ENCODE measurements around the gene MYT1. TPM values are rescaled to one million over a fixed set of nuclear protein-coding genes. Genes with fewer than 3 reads are reported as not detected.

The MYT1 gene
- total RNA-seq, 1 experiment from 2014 or later = 7.1 TPM

DNA sequence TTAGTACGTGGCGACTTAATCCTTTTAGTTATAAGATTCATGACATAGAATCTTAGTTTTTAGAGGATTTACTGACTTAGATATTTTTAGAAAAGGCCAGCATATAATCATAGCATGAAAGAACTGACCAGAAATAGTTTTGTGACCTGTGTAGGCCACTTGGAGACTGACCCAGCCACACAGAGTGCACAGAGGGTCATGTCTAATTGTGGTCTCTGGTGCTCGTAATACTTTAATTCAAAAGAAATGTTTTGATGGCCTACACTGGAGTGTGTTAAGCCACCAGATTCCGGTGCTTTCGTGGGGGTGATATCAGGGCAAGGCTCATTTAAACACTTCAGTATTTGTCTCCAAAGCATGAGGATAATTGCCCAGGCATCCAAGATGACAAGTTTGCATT is 102.7 kb downstream of the MYT1 start:
- no peaks in the 10 kb centered on the region for H3K9me2 ChIP-seq (ENCODE audit: insufficient read depth)
- H3K9ac ChIP-seq (ENCODE audit: low read length) = no peak overlapping the region
- ChIA-PET CTCF (no interaction called here), RAD21 (ENCODE audit: low non-redundant PET in 1 of 2, low total read pairs in 2 of 2, uncharacterized antibody in 2 of 2, unreplicated experiment in 2 of 2) (no interaction called here), POLR2A (no interaction called here)
- DNase-seq (ENCODE audit: low read depth, low spot score) (no peak), ATAC-seq (no peak)
- no peaks in the 10 kb centered on the region for H3K4me1 ChIP-seq (ENCODE audit: control insufficient read depth in 1 of 2, insufficient read depth in 2 of 2, low read length in 2 of 2)
- H3K9me3 ChIP-seq (ENCODE audit: control insufficient read depth in 1 of 2, insufficient read depth in 1 of 2, low read depth in 1 of 2, low read length in 2 of 2) = peaks cover 0 to 9% of the 10 kb centered on the region in 2 experiments; a peak in 1 of 4 replicates
- no peak overlapping the region for H3K27ac ChIP-seq (ENCODE audit: low read depth, low read length)
- H3K36me3 ChIP-seq (ENCODE audit: control insufficient read depth in 1 of 2, insufficient read depth in 2 of 2, low read length in 2 of 2) = peaks cover 4 to 6% of the 10 kb centered on the region in 2 experiments; a peak in 3 of 4 replicates
- no peak overlapping the region for H3K4me2 ChIP-seq (ENCODE audit: low read length)
- no peaks in the 10 kb centered on the region for H3K27me3 ChIP-seq (ENCODE audit: insufficient read depth, low read length)
- H2AFZ ChIP-seq (ENCODE audit: low read depth, low read length, poor library complexity, severe bottlenecking) = no peak overlapping the region
- no TSS peak for BruUV-seq (replicated peaks)
- H3K79me2 ChIP-seq (ENCODE audit: insufficient read depth, low read length) = no peaks in the 10 kb centered on the region
- H3K4me3 ChIP-seq (replicated peaks in 1 of 2; ENCODE audit: low read depth in 1 of 2, low read length in 2 of 2) = no peak overlapping the region
- no peaks in the 10 kb centered on the region for H4K20me1 ChIP-seq (ENCODE audit: insufficient read depth)
- TF ChIP-seq, protein P1, sequence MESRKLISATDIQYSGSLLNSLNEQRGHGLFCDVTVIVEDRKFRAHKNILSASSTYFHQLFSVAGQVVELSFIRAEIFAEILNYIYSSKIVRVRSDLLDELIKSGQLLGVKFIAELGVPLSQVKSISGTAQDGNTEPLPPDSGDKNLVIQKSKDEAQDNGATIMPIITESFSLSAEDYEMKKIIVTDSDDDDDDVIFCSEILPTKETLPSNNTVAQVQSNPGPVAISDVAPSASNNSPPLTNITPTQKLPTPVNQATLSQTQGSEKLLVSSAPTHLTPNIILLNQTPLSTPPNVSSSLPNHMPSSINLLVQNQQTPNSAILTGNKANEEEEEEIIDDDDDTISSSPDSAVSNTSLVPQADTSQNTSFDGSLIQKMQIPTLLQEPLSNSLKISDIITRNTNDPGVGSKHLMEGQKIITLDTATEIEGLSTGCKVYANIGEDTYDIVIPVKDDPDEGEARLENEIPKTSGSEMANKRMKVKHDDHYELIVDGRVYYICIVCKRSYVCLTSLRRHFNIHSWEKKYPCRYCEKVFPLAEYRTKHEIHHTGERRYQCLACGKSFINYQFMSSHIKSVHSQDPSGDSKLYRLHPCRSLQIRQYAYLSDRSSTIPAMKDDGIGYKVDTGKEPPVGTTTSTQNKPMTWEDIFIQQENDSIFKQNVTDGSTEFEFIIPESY (IDR thresholded peaks at IDR 0.05; ENCODE audit: extremely low read depth, insufficient replicate concordance, low read length) = no peak
- TF ChIP-seq ZFX (IDR thresholded peaks at IDR 0.05) (no peak), ELF1 (IDR thresholded peaks at IDR 0.05; ENCODE audit: borderline replicate concordance, low read depth) (no peak)
- intact Hi-C loops (cut with micrococcal nuclease) = no loop called here

DNA sequence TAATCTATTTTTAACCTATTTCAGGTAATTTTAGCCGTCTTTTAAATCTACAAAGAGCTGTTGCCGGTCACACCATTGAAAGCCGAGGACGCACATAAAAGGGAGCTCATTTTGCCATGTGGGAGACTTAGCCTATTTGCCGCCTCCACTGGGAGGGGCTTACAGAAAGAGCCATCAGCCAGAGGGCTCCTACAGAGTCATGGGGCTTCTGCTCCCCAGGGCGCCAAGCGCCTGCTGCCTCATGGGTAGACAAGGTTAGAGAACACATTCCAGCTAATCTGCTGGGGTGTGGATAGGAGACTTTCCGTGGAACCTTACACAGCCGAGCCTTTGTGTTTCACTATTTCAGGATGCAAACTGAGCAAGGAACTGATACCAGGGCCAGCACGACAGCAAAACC is 103.9 kb downstream of the MYT1 start:
- no peak for DNase-seq (ENCODE audit: low read depth, low spot score)
- no peak for ATAC-seq
- Histone ChIP-seq H3K4me3 (replicated peaks in 1 of 2; ENCODE audit: low read depth in 1 of 2, low read length in 2 of 2) (no peak overlapping the region), H3K36me3 (ENCODE audit: control insufficient read depth in 1 of 2, insufficient read depth in 2 of 2, low read length in 2 of 2) (peaks cover 4 to 10% of the 10 kb centered on the region in 2 experiments; a peak in 3 of 4 replicates), H2AFZ (ENCODE audit: low read depth, low read length, poor library complexity, severe bottlenecking) (no peak overlapping the region), H4K20me1 (ENCODE audit: insufficient read depth) (no peaks in the 10 kb centered on the region), H3K27ac (ENCODE audit: low read depth, low read length) (no peak overlapping the region), H3K9me2 (ENCODE audit: insufficient read depth) (no peaks in the 10 kb centered on the region), H3K4me1 (ENCODE audit: control insufficient read depth in 1 of 2, insufficient read depth in 2 of 2, low read length in 2 of 2) (no peaks in the 10 kb centered on the region), H3K9ac (ENCODE audit: low read length) (no peak overlapping the region), H3K4me2 (ENCODE audit: low read length) (no peak overlapping the region), H3K79me2 (ENCODE audit: insufficient read depth, low read length) (no peaks in the 10 kb centered on the region), H3K27me3 (ENCODE audit: insufficient read depth, low read length) (no peaks in the 10 kb centered on the region), H3K9me3 (ENCODE audit: control insufficient read depth in 1 of 2, insufficient read depth in 1 of 2, low read depth in 1 of 2, low read length in 2 of 2) (peaks cover 0 to 9% of the 10 kb centered on the region in 2 experiments; a peak in 1 of 4 replicates)
- ChIA-PET POLR2A (no interaction called here), RAD21 (ENCODE audit: low non-redundant PET in 1 of 2, low total read pairs in 2 of 2, uncharacterized antibody in 2 of 2, unreplicated experiment in 2 of 2) (no interaction called here), CTCF (no interaction called here)
- intact Hi-C loops (cut with micrococcal nuclease) = no loop called here
- no TSS peak for BruUV-seq (replicated peaks)
- TF ChIP-seq EZH2phosphoT487 (IDR thresholded peaks at IDR 0.05; ENCODE audit: borderline replicate concordance) (no peak), JUND (IDR thresholded peaks at IDR 0.05) (no peak), SP1 (IDR thresholded peaks at IDR 0.05; ENCODE audit: low read depth) (no peak), ZNF274 (IDR thresholded peaks at IDR 0.05; ENCODE audit: low read depth, low read length) (no peak), POLR2AphosphoS5 (IDR thresholded peaks at IDR 0.05; ENCODE audit: low read depth, low read length) (no peak), TCF7L2 (IDR thresholded peaks at IDR 0.05; ENCODE audit: borderline replicate concordance, extremely low read depth, insufficient read depth, insufficient read length) (no peak), CEBPB (IDR thresholded peaks at IDR 0.05; ENCODE audit: low read depth) (no peak), EZH2 (IDR thresholded peaks at IDR 0.05) (no peak), POLR2A (IDR thresholded peaks at IDR 0.05; ENCODE audit: borderline replicate concordance, extremely low read depth, insufficient read depth, insufficient read length) (no peak), SIN3A (IDR thresholded peaks at IDR 0.05; ENCODE audit: low read depth) (no peak), EGR1 (IDR thresholded peaks at IDR 0.05; ENCODE audit: low read depth) (no peak)
- TF ChIP-seq, protein P2, sequence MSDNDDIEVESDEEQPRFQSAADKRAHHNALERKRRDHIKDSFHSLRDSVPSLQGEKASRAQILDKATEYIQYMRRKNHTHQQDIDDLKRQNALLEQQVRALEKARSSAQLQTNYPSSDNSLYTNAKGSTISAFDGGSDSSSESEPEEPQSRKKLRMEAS (IDR thresholded peaks at IDR 0.05) = no peak
- TF ChIP-seq, protein P3, sequence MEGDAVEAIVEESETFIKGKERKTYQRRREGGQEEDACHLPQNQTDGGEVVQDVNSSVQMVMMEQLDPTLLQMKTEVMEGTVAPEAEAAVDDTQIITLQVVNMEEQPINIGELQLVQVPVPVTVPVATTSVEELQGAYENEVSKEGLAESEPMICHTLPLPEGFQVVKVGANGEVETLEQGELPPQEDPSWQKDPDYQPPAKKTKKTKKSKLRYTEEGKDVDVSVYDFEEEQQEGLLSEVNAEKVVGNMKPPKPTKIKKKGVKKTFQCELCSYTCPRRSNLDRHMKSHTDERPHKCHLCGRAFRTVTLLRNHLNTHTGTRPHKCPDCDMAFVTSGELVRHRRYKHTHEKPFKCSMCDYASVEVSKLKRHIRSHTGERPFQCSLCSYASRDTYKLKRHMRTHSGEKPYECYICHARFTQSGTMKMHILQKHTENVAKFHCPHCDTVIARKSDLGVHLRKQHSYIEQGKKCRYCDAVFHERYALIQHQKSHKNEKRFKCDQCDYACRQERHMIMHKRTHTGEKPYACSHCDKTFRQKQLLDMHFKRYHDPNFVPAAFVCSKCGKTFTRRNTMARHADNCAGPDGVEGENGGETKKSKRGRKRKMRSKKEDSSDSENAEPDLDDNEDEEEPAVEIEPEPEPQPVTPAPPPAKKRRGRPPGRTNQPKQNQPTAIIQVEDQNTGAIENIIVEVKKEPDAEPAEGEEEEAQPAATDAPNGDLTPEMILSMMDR (IDR thresholded peaks at IDR 0.05 in 2 of 3, conservative IDR thresholded peaks at IDR 0.05 in 1 of 3; ENCODE audit: borderline replicate concordance in 1 of 3, insufficient read depth in 1 of 3, low read depth in 2 of 3, low read length in 2 of 3) = no peak
- TF ChIP-seq, protein P1 (IDR thresholded peaks at IDR 0.05; ENCODE audit: extremely low read depth, insufficient replicate concordance, low read length) = no peak

All from HCT116 (cell line).